ENCODE data around the gene FAF2.

The FAF2 gene

GRCh38 chr5:176514244-176514950 lies 66.2 kb downstream of the FAF2 start:
- no peak for DNase-seq

- DNase-seq: no peak
These were observed 67.2 kb downstream of the FAF2 start for GRCh38 chr5:176515396-176515795.

- no peak for DNase-seq
These were observed 69.0 kb downstream of the FAF2 start for GRCh38 chr5:176517053-176517661.

- no peak for DNase-seq
These were observed 71.9 kb downstream of the FAF2 start for GRCh38 chr5:176519810-176520720.

GRCh38 chr5:176521286-176521685 lies 73.1 kb downstream of the FAF2 start:
- no peak for DNase-seq

GRCh38 chr5:176521699-176522263 lies 73.6 kb downstream of the FAF2 start:
- no peak for DNase-seq

- DNase-seq: no peak
These were observed 76.0 kb downstream of the FAF2 start for GRCh38 chr5:176524138-176524537.

GRCh38 chr5:176524987-176525386 lies 76.8 kb downstream of the FAF2 start:
- no peak for DNase-seq

- DNase-seq: no peak
These were observed 77.5 kb downstream of the FAF2 start for GRCh38 chr5:176525677-176526076.

- DNase-seq: no peak
These were observed 78.3 kb downstream of the FAF2 start for GRCh38 chr5:176526462-176526861.

GRCh38 chr5:176527246-176528222 lies 79.3 kb downstream of the FAF2 start:
- no peak for DNase-seq

GRCh38 chr5:176528301-176528700 lies 80.1 kb downstream of the FAF2 start:
- DNase-seq: no peak

GRCh38 chr5:176528761-176529115 lies 80.6 kb downstream of the FAF2 start:
- no peak for DNase-seq

- no peak for DNase-seq
These were observed 81.0 kb downstream of the FAF2 start for GRCh38 chr5:176529116-176529740.

GRCh38 chr5:176529741-176530141 lies 81.6 kb downstream of the FAF2 start:
- DNase-seq: peak; percentile 51

- DNase-seq: no peak
These were observed 82.3 kb downstream of the FAF2 start for GRCh38 chr5:176530393-176530982.

- DNase-seq: peak; percentile 48
These were observed 83.1 kb downstream of the FAF2 start for GRCh38 chr5:176530983-176531901.

- DNase-seq: no peak
These were observed 83.8 kb downstream of the FAF2 start for GRCh38 chr5:176531902-176532493.

GRCh38 chr5:176532795-176533194 lies 84.6 kb downstream of the FAF2 start:
- DNase-seq: no peak

- DNase-seq: no peak
These were observed 85.2 kb downstream of the FAF2 start for GRCh38 chr5:176533390-176533789.

Measured in activated CD4-positive, alpha-beta T cell treated with anti-CD3 and anti-CD28 coated beads for 48 hours (primary cell).